ENCODE data around the gene PHLPP1.

DNA sequence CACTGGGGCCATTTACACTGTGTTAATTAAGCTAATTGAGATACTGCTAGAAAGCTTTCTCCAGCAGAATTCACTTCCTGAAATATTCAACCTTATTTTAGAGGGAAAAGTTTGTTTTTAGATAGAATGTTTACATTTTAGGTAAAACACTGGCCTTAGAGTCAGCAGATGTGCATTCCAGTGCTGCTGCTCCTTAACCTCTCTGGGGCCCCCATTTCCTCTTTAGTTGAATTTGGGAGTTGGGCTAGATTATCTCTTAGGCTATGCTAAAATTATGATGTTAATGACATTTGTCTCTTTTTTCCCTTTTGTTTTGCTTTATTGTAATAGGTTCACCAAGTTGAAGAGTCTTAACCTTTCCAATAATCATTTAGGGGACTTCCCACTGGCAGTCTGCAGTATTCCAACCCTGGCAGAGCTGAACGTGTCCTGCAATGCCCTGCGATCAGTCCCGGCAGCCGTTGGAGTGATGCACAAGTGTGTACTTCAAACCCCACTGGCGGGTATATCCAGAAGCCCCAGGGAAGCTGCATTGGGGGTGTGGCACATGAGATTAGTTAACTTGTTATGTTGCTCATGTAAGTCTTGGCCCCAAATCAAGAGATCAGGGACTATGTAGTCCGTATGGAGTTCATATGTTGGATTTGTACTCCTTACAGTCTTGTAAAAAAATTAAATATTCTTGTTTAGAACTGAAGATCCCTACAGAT lies 179.5 kb downstream of the PHLPP1 start:
- TF ChIP-seq MIER1 (IDR thresholded peaks at IDR 0.05; ENCODE audit: low read depth) (no peak), ZNF707 (CRISPR knock-in tag; conservative IDR thresholded peaks at IDR 0.05) (no peak), MXD1 (CRISPR knock-in tag; IDR thresholded peaks at IDR 0.05; ENCODE audit: borderline replicate concordance, poor library complexity, severe bottlenecking) (no peak), ZBTB1 (CRISPR knock-in tag; IDR thresholded peaks at IDR 0.05; ENCODE audit: borderline replicate concordance, low read depth) (no peak), FOXA1 (IDR thresholded peaks at IDR 0.05; ENCODE audit: borderline replicate concordance) (no peak), ZNF280B (CRISPR knock-in tag; IDR thresholded peaks at IDR 0.05) (no peak), TAF7 (tag; IDR thresholded peaks at IDR 0.05) (no peak), RAD51 (IDR thresholded peaks at IDR 0.05; ENCODE audit: borderline replicate concordance, low read depth) (no peak), JUN (IDR thresholded peaks at IDR 0.05; ENCODE audit: borderline replicate concordance, low read depth, low read length) (no peak), JUN (CRISPR knock-in tag; IDR thresholded peaks at IDR 0.05; ENCODE audit: borderline replicate concordance) (no peak), KDM1A (IDR thresholded peaks at IDR 0.05) (no peak)
- TF ChIP-seq, protein P1, sequence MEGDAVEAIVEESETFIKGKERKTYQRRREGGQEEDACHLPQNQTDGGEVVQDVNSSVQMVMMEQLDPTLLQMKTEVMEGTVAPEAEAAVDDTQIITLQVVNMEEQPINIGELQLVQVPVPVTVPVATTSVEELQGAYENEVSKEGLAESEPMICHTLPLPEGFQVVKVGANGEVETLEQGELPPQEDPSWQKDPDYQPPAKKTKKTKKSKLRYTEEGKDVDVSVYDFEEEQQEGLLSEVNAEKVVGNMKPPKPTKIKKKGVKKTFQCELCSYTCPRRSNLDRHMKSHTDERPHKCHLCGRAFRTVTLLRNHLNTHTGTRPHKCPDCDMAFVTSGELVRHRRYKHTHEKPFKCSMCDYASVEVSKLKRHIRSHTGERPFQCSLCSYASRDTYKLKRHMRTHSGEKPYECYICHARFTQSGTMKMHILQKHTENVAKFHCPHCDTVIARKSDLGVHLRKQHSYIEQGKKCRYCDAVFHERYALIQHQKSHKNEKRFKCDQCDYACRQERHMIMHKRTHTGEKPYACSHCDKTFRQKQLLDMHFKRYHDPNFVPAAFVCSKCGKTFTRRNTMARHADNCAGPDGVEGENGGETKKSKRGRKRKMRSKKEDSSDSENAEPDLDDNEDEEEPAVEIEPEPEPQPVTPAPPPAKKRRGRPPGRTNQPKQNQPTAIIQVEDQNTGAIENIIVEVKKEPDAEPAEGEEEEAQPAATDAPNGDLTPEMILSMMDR (IDR thresholded peaks at IDR 0.05 in 2 of 3, conservative IDR thresholded peaks at IDR 0.05 in 1 of 3; ENCODE audit: insufficient read depth in 2 of 3, low read depth in 1 of 3, low read length in 3 of 3) = no peak
